Stimulated activated CD4-positive, alpha-beta T cell treated with anti-CD3 and anti-CD28 coated beads, Interleukin-1b, Interleukin-23, amount 100 ng/mL, for 4 hours (primary cell): Measurements from ENCODE around the gene MILR1.
"Not testable (repeated sequence)": the region's sequence is repeated elsewhere in the genome, so short reads cannot be mapped to it uniquely, and the experiment has no call there.

Source experiments
- DNase-seq, 2 donors: peaks; one replicate each; pipeline ENCODE4 v3.0.0-alpha.2; 2020; ENCODE audit warnings: low read depth in 2 of 2

The MILR1 gene

GRCh38 chr17:64448665-64449512 is at the start of gene MILR1:
MILR1 (plus strand) TSS chr17:64449115; CDS start chr17:64449169, 54 bp downstream.
- no peak for DNase-seq

- no peak for DNase-seq
These were observed 49.2 kb upstream of the MILR1 start for GRCh38 chr17:64399767-64400156.

- DNase-seq = no peak
These were observed 48.3 kb upstream of the MILR1 start for GRCh38 chr17:64400642-64401041.

GRCh38 chr17:64401244-64401860 is 47.6 kb upstream of the MILR1 start:
- DNase-seq = no peak

GRCh38 chr17:64401941-64402340 is 47.0 kb upstream of the MILR1 start:
- no peak for DNase-seq

- DNase-seq = no peak
These were observed 46.4 kb upstream of the MILR1 start for GRCh38 chr17:64402469-64402868.

GRCh38 chr17:64403881-64404460 is 44.9 kb upstream of the MILR1 start:
- no peak for DNase-seq

GRCh38 chr17:64406321-64407200 is 42.4 kb upstream of the MILR1 start:
- DNase-seq = no peak

GRCh38 chr17:64410750-64411490 is 38.0 kb upstream of the MILR1 start:
- DNase-seq = no peak

- no peak for DNase-seq
These were observed 36.7 kb upstream of the MILR1 start for GRCh38 chr17:64411999-64412771.

- DNase-seq = no peak
These were observed 36.0 kb upstream of the MILR1 start for GRCh38 chr17:64412944-64413381.

- DNase-seq = no peak
These were observed 35.4 kb upstream of the MILR1 start for GRCh38 chr17:64413513-64413912.

- DNase-seq = no peak
These were observed 30.2 kb upstream of the MILR1 start for GRCh38 chr17:64418506-64419339.

GRCh38 chr17:64420143-64420670 is 28.7 kb upstream of the MILR1 start:
- DNase-seq = peak in 1 of 2 donors; percentile 29

- not testable (repeated sequence) for DNase-seq
These were observed 26.8 kb upstream of the MILR1 start for GRCh38 chr17:64422121-64422520.

- DNase-seq = no peak
These were observed 25.0 kb upstream of the MILR1 start for GRCh38 chr17:64423881-64424280.

GRCh38 chr17:64424324-64424849 is 24.5 kb upstream of the MILR1 start:
- DNase-seq = no peak

GRCh38 chr17:64425191-64425590 is 23.7 kb upstream of the MILR1 start:
- DNase-seq = no peak

GRCh38 chr17:64426596-64426995 is 22.3 kb upstream of the MILR1 start:
- DNase-seq = no peak
